ENCODE measurements around the gene PTRHD1. TPM values are rescaled to one million over a fixed set of nuclear protein-coding genes. Genes with fewer than 3 reads are reported as not detected.

PTRHD1 gene
- total RNA-seq, 1 donor from 2014 or later = 58.3 TPM

DNA sequence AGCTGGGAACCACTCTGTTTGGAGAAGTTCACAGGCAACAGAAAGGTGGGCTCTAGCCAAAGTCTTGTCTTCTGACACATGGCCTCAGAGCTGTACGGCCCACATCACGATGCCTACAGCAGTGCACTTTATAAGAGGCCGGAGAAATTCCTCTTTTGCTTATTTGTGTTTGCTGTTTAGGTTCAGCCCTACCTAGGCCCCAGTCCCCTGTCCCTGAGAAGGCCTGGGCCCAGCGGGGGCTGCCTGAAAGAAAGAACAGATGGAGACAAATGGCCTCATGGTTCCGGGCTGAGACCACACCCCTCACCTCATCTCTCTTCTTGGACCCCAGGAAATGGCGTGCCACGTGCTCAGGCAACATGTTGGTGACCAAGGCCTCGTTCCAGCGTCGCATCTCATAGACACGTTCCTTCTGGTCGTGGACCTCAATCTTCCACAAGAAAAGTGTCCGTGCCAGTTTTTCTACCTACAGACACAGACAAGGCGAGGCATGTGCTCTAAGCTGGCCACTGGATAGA, 30.9 kb upstream of the PTRHD1 start:
- H3K4me3 ChIP-seq (ENCODE audit: low read depth, low read length) = no peak overlapping the region
- TF ChIP-seq, protein P1, sequence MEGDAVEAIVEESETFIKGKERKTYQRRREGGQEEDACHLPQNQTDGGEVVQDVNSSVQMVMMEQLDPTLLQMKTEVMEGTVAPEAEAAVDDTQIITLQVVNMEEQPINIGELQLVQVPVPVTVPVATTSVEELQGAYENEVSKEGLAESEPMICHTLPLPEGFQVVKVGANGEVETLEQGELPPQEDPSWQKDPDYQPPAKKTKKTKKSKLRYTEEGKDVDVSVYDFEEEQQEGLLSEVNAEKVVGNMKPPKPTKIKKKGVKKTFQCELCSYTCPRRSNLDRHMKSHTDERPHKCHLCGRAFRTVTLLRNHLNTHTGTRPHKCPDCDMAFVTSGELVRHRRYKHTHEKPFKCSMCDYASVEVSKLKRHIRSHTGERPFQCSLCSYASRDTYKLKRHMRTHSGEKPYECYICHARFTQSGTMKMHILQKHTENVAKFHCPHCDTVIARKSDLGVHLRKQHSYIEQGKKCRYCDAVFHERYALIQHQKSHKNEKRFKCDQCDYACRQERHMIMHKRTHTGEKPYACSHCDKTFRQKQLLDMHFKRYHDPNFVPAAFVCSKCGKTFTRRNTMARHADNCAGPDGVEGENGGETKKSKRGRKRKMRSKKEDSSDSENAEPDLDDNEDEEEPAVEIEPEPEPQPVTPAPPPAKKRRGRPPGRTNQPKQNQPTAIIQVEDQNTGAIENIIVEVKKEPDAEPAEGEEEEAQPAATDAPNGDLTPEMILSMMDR (conservative IDR thresholded peaks at IDR 0.05; ENCODE audit: low read depth, low read length) = no peak
- no peak for DNase-seq (ENCODE audit: low read depth)

DNA sequence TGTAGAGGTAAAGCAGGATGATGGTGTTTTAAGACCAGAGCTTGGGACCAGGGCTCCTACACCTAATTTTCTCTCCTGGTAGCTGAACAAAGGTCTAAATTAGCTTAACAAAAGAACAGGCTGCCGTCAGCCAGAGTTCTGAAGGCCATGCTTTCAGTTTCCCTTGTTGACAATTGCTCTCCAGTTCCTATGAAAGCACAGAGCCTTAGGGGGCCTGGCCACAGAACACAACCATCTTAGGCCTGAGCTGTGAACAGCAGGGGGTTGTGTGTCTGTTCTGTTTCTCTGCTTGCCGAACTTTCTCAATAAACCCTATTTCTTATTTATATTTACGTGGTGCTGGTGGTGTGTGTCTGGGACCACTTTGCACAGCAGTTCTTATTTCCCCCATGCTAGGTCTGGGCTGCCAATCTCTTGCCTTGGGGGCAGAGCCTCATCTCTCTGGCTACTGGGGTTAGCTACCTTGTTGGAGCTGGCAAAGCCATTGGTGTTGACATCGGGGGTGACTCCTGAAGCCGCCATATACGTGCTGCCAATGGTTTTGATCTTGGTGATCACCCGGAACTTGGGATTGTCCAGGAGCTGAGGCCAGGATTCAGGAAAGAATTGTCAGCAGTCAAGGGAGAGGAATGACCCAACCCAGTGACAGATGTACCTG, 29.0 kb upstream of the PTRHD1 start:
- TF ChIP-seq, protein P1 (conservative IDR thresholded peaks at IDR 0.05; ENCODE audit: low read depth, low read length) = no peak

DNA sequence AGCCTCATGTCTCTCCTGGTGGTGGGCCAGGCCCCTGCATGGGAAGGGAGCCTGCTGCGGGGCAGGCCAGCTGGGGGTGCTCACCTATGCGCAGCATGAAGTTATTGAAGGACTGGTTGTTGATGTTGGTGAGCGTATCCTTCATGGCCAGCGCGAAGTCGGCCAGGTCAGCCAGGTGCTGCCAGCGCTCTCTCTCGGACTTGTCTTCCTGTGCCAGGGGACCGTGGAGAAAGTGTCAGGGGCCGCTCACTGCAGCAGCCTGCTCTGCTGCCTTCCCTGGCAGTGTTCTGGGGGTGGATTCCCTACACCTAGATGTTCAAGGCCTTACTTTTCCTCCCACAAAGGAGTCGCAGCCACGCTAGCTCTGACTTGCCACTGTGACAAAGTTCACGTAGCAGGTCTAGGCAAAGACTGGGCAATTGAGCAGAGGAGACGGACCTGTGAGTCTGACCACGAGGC, 28.3 kb upstream of the PTRHD1 start:
- DNase-seq (ENCODE audit: low read depth) = no peak

More for the DNA sequence above, 29.0 kb upstream of the PTRHD1 start:
- DNase-seq (ENCODE audit: low read depth) = no peak
- no peak overlapping the region for H3K4me3 ChIP-seq (ENCODE audit: low read depth, low read length)

DNA sequence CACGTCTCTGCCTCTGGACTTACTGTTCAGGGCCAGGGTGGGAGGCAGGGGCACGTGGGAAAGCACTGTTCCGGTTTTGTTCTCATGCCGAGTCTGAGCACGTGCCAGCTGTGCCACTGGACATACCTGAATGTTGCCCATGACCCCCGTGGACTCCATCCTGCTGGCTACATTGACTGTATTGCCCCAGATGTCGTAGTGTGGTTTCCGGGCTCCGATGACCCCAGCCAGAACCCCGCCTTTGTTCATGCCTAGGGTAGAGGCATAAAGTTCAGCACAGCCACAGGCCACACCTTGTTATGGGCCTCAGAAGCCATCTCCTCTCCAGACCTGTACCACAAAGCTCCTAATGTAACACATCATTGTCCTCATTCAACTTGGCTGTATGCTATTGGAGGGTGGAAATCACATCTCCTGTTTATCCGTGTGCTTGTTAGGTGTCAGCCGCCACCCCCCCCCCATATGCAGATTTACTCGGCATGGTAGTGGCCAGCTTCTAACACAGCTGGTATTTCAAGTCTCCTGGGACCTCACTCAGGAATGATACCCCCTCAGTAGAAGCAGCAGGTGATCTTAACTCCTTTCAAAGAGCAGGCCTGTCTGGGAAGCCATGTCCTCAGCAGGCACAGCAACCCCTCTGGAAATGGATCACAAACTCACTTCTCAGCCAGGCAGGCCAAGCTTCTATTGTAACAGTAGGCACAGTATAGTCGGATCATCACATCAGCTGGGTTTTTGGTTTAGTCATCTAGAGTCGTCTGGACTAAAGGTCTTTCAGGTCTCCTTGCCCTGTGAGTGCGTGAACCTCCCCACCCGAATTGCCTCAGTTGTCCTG, 27.6 kb upstream of the PTRHD1 start:
- DNase-seq (ENCODE audit: low read depth) = no peak
- TF ChIP-seq, protein P1 (conservative IDR thresholded peaks at IDR 0.05; ENCODE audit: low read depth, low read length) = no peak
- H3K4me3 ChIP-seq (ENCODE audit: low read depth, low read length) = no peak overlapping the region

More for the DNA sequence above, 28.3 kb upstream of the PTRHD1 start:
- no peak overlapping the region for H3K4me3 ChIP-seq (ENCODE audit: low read depth, low read length)
- TF ChIP-seq, protein P1 (conservative IDR thresholded peaks at IDR 0.05; ENCODE audit: low read depth, low read length) = no peak

DNA sequence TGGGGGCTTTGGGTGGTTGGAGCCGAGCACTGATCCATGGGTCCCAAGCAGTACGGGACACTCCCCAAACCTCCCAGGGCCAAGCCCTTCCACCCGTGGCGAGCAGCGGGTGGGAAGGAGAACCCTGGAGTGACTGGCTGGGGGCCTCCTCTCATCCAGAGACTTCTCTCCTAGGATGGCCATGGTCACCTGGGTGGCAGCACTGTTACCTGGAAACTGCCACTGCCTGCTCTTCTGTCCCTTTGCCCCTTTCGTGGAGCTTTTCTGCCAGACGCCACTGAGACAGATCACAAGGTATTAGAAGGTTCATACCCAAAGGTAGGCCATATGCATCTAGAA, 27.0 kb upstream of the PTRHD1 start:
- TF ChIP-seq, protein P1 (conservative IDR thresholded peaks at IDR 0.05; ENCODE audit: low read depth, low read length) = no peak

DNA sequence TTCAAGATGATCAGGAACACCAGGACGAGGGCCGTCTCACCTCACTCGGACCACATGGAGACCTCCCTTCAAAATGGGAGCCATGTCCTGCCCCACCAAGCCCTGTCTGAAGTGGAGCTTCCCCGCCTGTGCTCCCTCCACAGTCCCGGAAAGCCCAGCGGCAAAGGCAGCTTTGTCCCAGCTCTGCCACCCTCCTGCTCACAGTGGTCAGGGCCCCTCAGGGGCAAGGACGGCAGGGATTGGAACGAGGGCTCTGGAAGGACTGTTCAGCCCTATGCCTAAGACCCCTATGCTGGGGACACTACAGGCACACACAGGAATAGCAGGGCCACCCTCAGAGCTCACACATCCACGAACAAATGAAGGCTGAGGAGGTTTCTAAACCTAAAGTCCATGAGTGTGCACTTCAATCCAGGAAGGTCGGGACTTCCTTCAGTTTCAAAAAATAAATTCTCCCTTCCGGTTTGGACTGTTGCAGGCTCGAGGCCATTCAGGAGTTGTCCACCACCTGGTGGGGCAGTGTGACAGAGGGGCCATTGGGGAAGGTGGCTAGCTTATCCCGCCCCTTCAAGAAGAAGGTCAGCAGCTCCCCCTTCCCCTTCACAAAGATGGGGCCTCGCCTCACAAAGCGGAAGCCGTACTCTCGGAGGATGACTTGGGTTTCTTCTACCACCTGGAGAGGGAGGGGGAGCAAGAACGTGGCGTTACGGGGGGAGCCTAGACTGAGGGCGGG, 26.4 kb upstream of the PTRHD1 start:
- TF ChIP-seq, protein P1 (conservative IDR thresholded peaks at IDR 0.05; ENCODE audit: low read depth, low read length) = no peak
- no peak overlapping the region for H3K4me3 ChIP-seq (ENCODE audit: low read depth, low read length)
- DNase-seq (ENCODE audit: low read depth) = no peak

More for the DNA sequence above, 27.0 kb upstream of the PTRHD1 start:
- no peak overlapping the region for H3K4me3 ChIP-seq (ENCODE audit: low read depth, low read length)
- DNase-seq (ENCODE audit: low read depth) = no peak
